Stomach (tissue), 4 donors: ENCODE results near the gene XPC.
"Not testable (repeated sequence)": the region's sequence is repeated elsewhere in the genome, so short reads cannot be mapped to it uniquely, and the experiment has no call there.

Source experiments
- CTCF ChIP-seq, 7 experiments: fragments of 450-650 bp in 4 of 7; fragments of 200-600 bp in 3 of 7; sonication (generic) in 3 of 7; IDR thresholded peaks; one replicate each; pipeline ENCODE4 v1.5.1; 2016 to 2019; ENCODE audit warnings: antibody characterized with exemption in 7 of 7, control low read depth in 2 of 7, mild to moderate bottlenecking in 1 of 7
- EP300 ChIP-seq: sonication (generic); formaldehyde crosslinking; IDR thresholded peaks from one replicate; pipeline ENCODE4 v1.6.1; 2017; ENCODE audit warnings: antibody characterized with exemption
- POLR2A ChIP-seq, 4 donors: fragments of 450-650 bp; IDR thresholded peaks; one replicate each; pipeline ENCODE4 v1.6.1; 2016; ENCODE audit warnings: antibody characterized with exemption in 4 of 4, control low read depth in 2 of 4, mild to moderate bottlenecking in 1 of 4, moderate library complexity in 1 of 4
- POLR2AphosphoS5 ChIP-seq, 3 donors: sonication (generic); formaldehyde crosslinking; IDR thresholded peaks; one replicate each; pipeline ENCODE4 v1.6.1; 2016; ENCODE audit warnings: antibody characterized with exemption in 3 of 3

DNA sequence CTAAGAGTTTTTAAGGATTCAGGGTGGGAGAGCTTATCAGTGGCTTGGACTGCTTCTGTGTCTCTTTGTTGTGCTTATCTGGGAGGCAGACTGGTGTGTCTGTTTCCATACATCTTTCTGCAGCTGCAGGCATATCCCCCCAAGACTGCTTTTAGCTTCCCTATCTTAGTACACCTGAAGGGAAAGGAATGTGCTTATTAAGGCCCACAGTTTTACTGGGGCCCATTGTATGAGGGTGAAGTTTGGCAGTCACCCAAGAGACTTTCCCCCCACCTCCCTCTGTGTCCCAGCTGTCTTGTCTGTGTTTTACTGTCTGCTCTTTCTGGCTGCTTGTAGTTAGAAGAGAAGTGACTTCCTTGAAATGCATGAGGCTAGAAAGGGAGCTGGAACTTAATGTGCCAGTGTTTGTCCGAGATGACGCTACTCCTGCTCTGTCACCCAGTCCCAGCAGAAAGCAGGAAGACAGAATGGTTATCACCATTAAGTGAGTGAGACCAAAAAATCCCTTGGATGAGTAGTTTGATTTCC, 57.4 kb downstream of the XPC start:
- not testable (repeated sequence) for TF ChIP-seq CTCF (IDR thresholded peaks at IDR 0.05); POLR2AphosphoS5 (IDR thresholded peaks at IDR 0.05); EP300; POLR2A (IDR thresholded peaks at IDR 0.05)
